HG03175 (cell line): ENCODE measurements around the gene CFAP251.

Experiments
- ATAC-seq: cut with Tn5 transposase; IDR thresholded peaks from one replicate; pipeline ENCODE4 v1.9.1; 2021; ENCODE audit warnings: mild to moderate bottlenecking, moderate library complexity; ENCODE audit not compliant: unreplicated experiment

CFAP251 gene

GRCh38 chr12:121946313-121947025, 28.1 kb downstream of the CFAP251 start:
- no peak for ATAC-seq

DNA sequence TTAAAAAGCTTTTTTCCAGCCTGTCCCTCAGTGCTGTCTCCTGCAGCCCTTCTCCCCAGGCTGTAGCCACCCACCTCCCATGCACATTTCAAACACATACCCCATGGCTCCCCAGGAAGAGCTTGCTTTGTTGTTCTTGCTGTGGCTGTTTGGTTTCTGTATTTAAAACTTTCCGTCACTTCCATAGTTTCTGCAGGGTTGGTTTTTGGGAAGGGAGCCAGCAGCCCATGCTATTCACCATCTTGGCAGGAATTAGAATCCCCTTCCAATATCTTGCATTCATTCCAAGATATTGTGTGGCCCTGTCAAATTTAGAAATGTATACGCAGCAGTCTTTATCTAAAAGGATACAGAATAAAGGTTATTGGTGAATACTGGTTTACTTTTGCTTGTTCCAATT, 29.6 kb downstream of the CFAP251 start:
- ATAC-seq = no peak

- ATAC-seq = no peak
Measured at GRCh38 chr12:121949648-121950397, 31.4 kb downstream of the CFAP251 start.

DNA sequence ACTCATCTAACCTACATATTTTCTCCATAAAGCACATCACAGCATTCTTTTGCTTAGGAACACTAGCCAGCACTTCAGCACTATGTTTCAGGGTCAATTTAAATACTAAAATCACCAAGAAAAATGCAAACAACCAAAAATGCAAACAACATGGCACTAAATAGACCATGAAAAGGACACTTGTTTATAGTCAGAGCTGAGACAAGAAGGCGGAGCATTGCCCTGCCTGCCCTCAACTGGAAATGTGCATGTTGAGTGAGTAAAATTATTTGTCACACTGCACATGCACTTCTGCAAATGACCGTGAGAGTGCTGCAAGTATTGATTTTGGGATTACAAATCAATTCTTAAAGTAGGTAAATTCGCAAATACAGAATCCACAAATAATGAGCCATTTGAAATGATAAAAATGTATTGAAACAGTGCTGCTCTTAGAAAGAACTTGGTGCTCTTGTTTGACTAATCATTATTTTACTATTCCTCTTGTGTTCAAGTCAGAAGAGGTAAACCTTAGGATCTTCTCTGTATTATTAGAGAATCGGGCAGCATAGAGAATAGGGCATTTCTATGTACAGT, 34.8 kb downstream of the CFAP251 start:
- ATAC-seq = no peak

DNA sequence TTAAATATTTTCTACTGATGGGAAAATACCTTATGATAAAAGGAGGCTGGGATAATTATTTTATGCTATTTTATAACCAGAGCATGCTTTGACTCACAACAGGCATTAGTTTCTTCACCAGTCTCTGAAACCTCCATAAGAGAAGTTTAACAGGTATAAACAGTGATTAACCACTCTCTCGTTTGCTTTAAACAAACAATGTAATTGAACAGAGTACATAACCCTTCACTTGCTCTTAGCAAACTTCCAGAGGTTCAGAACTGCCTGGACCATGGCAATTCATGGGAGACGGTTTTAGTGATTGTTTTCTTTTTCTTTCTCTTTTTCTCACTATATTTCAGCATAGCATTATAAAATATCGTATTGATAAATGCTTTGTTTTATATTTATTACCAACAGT, 35.3 kb downstream of the CFAP251 start:
- ATAC-seq = no peak

DNA sequence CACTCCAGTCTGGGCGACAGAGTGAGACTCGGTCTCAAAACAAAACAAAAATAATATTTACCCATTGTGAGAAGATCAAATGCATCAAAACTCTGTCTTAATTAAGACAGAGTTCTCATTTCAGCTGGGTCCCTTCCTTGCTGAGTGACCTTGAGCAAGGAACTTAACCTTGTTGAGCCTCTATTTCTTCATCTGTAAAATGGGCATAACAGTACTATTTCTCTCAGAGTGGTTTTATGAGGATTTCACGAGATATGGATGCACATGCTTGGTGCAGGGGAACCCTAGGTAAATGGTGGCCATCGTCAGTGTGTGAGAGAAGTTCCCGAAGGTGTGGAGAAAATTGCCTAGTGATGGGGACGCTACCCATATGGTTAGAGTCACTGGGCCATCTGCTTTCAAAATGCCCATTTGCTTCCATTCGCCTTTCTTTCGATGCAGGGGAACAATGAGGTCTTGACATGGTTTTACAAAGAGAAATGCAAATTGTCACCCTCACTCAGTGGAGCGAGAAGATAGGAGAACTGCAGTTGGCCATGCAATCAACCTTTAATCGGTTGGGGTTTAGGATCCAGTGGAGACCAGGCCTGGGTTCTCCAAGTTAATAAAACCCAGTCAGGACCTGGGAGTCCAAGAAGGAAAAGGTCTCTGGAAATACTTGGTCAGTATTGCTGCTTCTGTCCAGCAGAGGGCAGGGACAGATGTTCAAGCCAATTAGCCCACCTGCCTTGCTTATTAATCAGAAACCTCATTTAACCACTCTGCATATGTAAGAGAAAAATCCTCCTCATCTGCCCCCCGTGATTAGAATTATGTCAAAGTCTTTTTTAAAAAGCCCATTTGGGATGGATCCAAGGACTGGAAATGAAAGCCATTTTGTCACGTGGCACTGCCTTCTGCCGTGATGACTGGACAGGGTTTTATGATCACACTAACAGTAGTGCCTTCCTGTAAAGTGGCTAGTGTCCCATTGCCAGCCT, 37.2 kb downstream of the CFAP251 start:
- no peak for ATAC-seq

- no peak for ATAC-seq
Measured at GRCh38 chr12:121957861-121958515, 39.6 kb downstream of the CFAP251 start.

GRCh38 chr12:121958541-121959240, 40.3 kb downstream of the CFAP251 start:
- no peak for ATAC-seq

DNA sequence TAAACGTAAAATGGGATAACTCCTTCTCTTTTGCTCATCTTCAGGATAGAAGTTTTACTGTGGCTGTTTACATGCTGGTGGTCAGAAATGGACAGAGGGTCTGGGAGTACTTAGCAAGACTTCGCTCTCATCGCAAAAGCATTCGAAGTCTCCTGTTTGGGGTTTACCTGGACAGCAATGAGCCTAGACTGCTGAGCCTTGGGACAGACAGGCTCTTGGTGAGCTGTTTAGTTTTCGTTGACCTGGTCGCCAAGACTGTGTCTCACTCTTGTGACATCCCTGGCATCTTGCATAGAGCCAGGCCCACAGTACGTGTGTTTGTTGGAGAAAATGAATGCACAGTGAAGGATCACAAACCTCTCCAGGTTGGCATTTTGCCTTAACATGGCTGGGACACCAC, 42.1 kb downstream of the CFAP251 start:
- ATAC-seq = no peak

GRCh38 chr12:121961195-121961879, 42.9 kb downstream of the CFAP251 start:
- ATAC-seq = no peak

DNA sequence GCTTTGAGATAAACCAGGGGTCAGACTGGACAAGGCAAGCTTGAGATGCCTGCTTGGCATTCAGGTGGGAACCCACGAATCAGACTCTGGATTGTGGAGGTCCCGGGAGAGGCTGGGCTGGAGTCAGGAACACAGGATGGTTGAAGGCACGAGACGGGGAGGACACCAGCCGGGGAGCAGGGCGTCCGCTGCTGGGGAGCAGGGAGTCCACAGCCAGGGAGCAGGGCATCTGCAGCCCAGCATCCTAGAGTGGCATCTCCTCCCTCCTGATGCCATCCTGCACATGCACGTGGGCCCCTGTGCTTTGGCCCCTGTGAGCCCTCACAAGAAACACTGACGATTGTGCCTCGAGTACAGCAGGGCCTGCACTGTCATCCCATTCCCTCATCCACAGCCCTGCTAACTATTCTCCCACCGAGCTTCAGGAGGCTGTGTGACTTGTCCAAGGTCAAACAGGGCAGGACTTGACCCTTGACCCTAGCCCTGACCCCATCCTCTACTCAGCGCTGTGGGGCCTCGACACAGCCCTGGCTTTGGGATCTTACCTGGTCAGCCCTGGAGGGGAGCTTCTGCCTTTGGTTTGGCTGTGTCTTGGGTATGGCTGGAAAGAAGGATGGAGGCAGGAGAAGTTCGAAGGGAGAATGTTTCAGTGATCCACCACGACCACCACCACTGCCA, 45.1 kb downstream of the CFAP251 start:
- no peak for ATAC-seq

DNA sequence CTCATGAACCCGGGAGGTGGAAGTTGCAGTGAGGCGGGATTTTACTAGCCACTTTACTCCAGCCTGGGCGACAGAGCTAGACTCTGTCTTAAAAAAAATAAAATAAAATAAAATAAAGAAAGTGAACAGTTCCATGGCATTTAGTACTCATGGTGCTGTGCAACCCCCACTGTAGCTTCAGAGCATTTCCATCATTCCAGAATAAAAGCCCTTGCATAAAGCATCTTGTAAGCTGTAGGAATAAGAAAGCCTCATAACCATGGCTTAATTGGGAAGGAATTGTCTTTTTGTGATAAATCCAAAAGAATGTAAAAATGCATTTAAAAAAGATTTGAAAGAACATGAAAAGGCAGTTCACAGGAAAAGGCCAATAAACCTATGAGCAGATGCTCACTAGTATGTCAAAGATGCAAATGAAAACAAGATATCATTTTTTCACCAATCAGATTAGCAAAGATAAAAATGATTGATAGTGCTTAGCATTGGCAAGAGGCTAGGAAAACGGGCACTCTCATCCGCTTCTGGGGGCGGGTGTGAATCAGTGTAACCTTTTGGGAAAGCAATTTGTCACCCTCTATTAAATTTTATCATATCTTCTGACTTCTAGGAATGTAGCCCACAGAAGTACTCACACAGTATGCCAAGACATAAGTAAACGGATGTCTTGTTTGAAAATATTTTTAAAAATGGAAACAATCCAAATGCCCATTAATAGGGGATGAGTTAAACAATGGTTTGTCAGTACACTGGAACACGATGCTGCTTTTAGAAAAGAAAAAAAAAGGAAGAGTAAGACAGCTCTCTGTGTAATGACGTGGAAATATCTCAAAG, 46.6 kb downstream of the CFAP251 start:
- ATAC-seq = no peak

- no peak for ATAC-seq
Measured at GRCh38 chr12:121966959-121967358, 48.6 kb downstream of the CFAP251 start.

DNA sequence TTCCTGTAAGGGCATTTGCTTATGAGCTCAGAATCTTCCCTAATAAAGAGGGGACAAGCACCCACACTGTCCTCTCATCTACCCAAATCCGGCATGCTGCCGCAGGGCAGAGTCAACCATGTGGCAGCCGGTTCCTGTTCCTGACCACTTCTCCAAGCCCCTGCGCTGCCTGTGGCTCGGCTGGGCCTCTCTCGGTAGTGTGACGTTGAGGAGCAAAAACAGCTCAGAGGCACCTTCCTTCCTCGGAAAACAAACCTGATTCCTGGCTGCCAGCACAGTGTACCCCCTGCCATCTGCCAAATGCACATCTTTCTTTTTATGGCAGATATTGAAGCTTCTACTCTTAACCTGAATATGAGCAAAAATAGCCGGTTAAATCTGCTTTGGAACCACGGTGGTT, 50.5 kb downstream of the CFAP251 start:
- ATAC-seq = no peak

DNA sequence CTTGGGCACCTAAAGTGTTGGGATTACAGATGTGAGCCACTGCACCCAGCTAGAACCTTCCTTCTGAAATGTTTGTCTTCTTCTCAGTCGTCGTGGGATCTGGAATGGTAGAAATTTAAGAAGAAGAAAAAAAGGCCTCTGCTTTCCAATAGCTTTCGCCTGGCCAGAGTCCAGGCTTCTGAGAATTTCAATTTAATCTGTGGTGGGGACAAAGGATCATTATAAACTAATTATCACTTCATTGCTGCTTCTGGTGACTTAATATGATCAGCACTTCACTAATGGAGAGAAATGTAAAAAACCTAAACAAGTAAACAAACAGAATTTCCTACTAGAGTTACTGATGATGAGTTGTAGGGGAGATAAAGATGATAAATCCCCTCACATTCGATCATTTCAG, 51.3 kb downstream of the CFAP251 start:
- ATAC-seq = no peak

DNA sequence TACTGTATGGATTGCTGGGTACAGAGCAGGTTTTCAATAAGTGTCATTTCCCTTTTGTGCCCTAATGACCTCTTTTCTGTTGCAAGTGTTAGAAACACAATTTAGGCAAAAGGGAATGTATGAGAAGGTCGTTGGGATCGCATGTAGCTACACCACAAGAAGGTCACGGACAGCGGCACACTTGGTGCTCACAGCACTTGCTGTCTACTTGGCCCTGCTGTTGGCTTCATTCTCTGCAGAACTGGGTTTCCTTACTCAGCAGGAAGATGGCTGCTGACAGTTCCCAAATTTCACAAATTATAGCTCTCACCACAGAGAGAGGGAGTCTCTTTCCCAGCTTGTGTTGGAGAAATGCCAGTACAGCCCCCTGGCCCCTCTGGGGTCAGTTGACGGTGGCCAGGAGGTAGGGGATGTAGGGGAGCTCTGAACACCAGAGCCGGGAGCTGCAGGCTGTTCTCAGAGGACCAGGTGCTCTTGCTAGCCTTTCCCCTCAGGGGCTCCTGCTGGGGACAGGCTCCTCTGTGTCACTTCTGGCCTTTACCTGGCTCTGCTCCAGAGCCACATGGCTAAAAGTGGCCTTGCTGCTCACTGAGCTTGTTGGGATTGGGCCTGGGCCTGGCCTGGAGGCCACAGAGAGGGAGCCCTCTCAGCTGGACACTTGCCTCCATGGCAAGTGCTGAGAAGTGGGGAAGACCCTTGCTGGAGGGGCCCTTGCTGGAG, 52.3 kb downstream of the CFAP251 start:
- no peak for ATAC-seq
